IMR-90 (cell line): ENCODE results near the gene IL18BP. TPM values are rescaled to one million over a fixed set of nuclear protein-coding genes. Genes with fewer than 3 reads are reported as not detected.

Experiments used
- ATAC-seq: fragments of 200-7000 bp; cut with Tn5 transposase; 2 replicates; pipeline ENCODE4 v1.9.1; 2020; ENCODE audit warnings: low read depth, mild to moderate bottlenecking, moderate library complexity
- BruUV-seq: library from RNA; stranded (reverse); fragments of 400-500 nt; replicated peaks from 2 replicates; lab custom pipeline; 2021; lab: Mats Ljungman, UMichigan
- CTCF ChIA-PET: fragments of 300-600 bp; formaldehyde crosslinking; extraction: SDS; loops from one replicate; lab custom pipeline; 2021; ENCODE audit warnings: antibody characterized with exemption; lab: Yijun Ruan, JAX
- POLR2A ChIA-PET: fragments of 300-600 bp; sonication (Branson Sonifier 250); formaldehyde crosslinking; loops from one replicate; lab custom pipeline; 2022; ENCODE audit warnings: antibody characterized with exemption; ENCODE audit not compliant: unreplicated experiment; lab: Charles Lee
- DNase-seq: peaks from one replicate; pipeline ENCODE4 v3.0.0; 2013
- H2AFZ ChIP-seq: replicated peaks from 2 replicates; pipeline ENCODE3; 2013; ENCODE audit warnings: low read length, mild to moderate bottlenecking; ENCODE audit not compliant: poor library complexity
- H2AK5ac ChIP-seq: 2 replicates; pipeline ENCODE4 v1.6.1; 2013; ENCODE audit warnings: low read depth, low read length, inconsistent platforms
- H2AK9ac ChIP-seq: replicated peaks from 2 replicates; pipeline ENCODE3; 2013; ENCODE audit warnings: mild to moderate bottlenecking, low read depth, low read length, moderate library complexity; ENCODE audit not compliant: poor library complexity
- H2BK120ac ChIP-seq: 2 replicates; pipeline ENCODE4 v1.6.1; 2013; ENCODE audit warnings: low read depth, low read length, inconsistent platforms
- H2BK15ac ChIP-seq: 3 replicates; pipeline ENCODE4 v1.6.1; 2013; ENCODE audit warnings: low read depth, low read length, inconsistent platforms
- H2BK20ac ChIP-seq: 2 replicates; pipeline ENCODE4 v1.6.1; 2013; ENCODE audit warnings: low read depth, mild to moderate bottlenecking, inconsistent platforms, low read length, moderate library complexity
- H2BK5ac ChIP-seq: 2 replicates; pipeline ENCODE4 v1.6.1; 2013; ENCODE audit warnings: mild to moderate bottlenecking, low read depth, low read length, inconsistent platforms; ENCODE audit not compliant: poor library complexity, severe bottlenecking
- H3K14ac ChIP-seq: replicated peaks from 2 replicates; pipeline ENCODE4 v1.6.1; 2013; ENCODE audit warnings: low read depth, low read length, inconsistent platforms
- H3K18ac ChIP-seq: 2 replicates; pipeline ENCODE4 v1.6.1; 2013; ENCODE audit warnings: low read depth, low read length, control low read depth
- H3K23ac ChIP-seq: 2 replicates; pipeline ENCODE4 v1.6.1; 2013; ENCODE audit warnings: low read depth, low read length, inconsistent platforms
- H3K27ac ChIP-seq: 2 replicates; pipeline ENCODE4 v1.5.1; 2013; ENCODE audit warnings: mild to moderate bottlenecking, control low read depth, low read length; ENCODE audit not compliant: insufficient read depth
- H3K27me3 ChIP-seq: 2 replicates; pipeline ENCODE4 v1.6.1; 2013; ENCODE audit warnings: low read length; ENCODE audit not compliant: control insufficient read depth, insufficient read depth
- H3K36me3 ChIP-seq: 2 replicates; pipeline ENCODE4 v1.6.1; 2013; ENCODE audit warnings: low read length, mixed read lengths; ENCODE audit not compliant: control insufficient read depth, insufficient read depth
- H3K4ac ChIP-seq: 2 replicates; pipeline ENCODE4 v1.6.1; 2013; ENCODE audit warnings: low read depth, low read length, inconsistent platforms
- H3K4me1 ChIP-seq: 2 replicates; pipeline ENCODE4 v1.6.1; 2013; ENCODE audit warnings: low read length, mixed read lengths; ENCODE audit not compliant: control insufficient read depth, insufficient read depth
- H3K4me2 ChIP-seq: 2 replicates; pipeline ENCODE4 v1.6.1; 2013; ENCODE audit warnings: low read depth, mild to moderate bottlenecking, control low read depth, low read length, moderate library complexity
- H3K4me3 ChIP-seq: 2 replicates; pipeline ENCODE4 v1.5.1; 2013; ENCODE audit warnings: low read depth, mild to moderate bottlenecking, control low read depth, low read length, moderate library complexity; ENCODE audit not compliant: insufficient read depth
- H3K56ac ChIP-seq: 2 replicates; pipeline ENCODE4 v1.6.1; 2013; ENCODE audit warnings: low read length, inconsistent platforms; ENCODE audit not compliant: insufficient read depth; ENCODE audit errors: extremely low read depth
- H3K79me1 ChIP-seq, 2 experiments: 2 replicates each; pipeline ENCODE4 v1.6.1; 2013; ENCODE audit warnings: low read length in 2 of 2, inconsistent platforms in 1 of 2, low read depth in 1 of 2
- H3K9ac ChIP-seq: 2 replicates; pipeline ENCODE4 v1.6.1; 2013; ENCODE audit warnings: low read depth, low read length, control low read depth
- H3K9me1 ChIP-seq: 2 replicates; pipeline ENCODE4 v1.6.1; 2013; ENCODE audit warnings: low read length, inconsistent platforms; ENCODE audit not compliant: insufficient read depth
- H3K9me3 ChIP-seq: 2 replicates; pipeline ENCODE4 v1.6.1; 2013; ENCODE audit warnings: low read length; ENCODE audit not compliant: control insufficient read depth, insufficient read depth
- H4K20me1 ChIP-seq: 2 replicates; pipeline ENCODE4 v1.6.1; 2013; ENCODE audit warnings: low read length, inconsistent platforms; ENCODE audit not compliant: insufficient read depth
- H4K5ac ChIP-seq: 2 replicates; pipeline ENCODE4 v1.6.1; 2013; ENCODE audit warnings: mild to moderate bottlenecking, low read depth, low read length, control low read depth
- H4K8ac ChIP-seq, 2 experiments: 2 replicates each; pipeline ENCODE4 v1.6.1; 2013; ENCODE audit warnings: low read depth in 2 of 2, low read length in 2 of 2, control low read depth in 1 of 2, inconsistent platforms in 1 of 2
- H4K91ac ChIP-seq: 2 replicates; pipeline ENCODE4 v1.6.1; 2013; ENCODE audit warnings: low read depth, low read length, inconsistent platforms; ENCODE audit not compliant: insufficient read depth
- BHLHE40 ChIP-seq: fragments of 150-350 bp; IDR thresholded peaks from 2 replicates; pipeline ENCODE4 v1.6.1; 2016; ENCODE audit warnings: mild to moderate bottlenecking, low read depth, low read length
- CEBPB ChIP-seq: IDR thresholded peaks from 2 replicates; pipeline ENCODE4 v1.6.1; 2012; ENCODE audit warnings: low read depth, low read length, improper control_type of control experiment
- CHD1 ChIP-seq: IDR thresholded peaks from 2 replicates; pipeline ENCODE4 v1.6.1; 2012; ENCODE audit warnings: low read depth, low read length, improper control_type of control experiment
- FOS ChIP-seq: fragments of 150-350 bp; IDR thresholded peaks from 2 replicates; pipeline ENCODE4 v1.6.1; 2016; ENCODE audit warnings: low read depth, low read length
- MAFK ChIP-seq: IDR thresholded peaks from 2 replicates; pipeline ENCODE4 v1.6.1; 2012; ENCODE audit warnings: low read depth, low read length, improper control_type of control experiment
- MAZ ChIP-seq: IDR thresholded peaks from 2 replicates; pipeline ENCODE4 v1.6.1; 2012; ENCODE audit warnings: low read depth, mild to moderate bottlenecking, low read length, improper control_type of control experiment, moderate library complexity, borderline replicate concordance
- MXI1 ChIP-seq: IDR thresholded peaks from 2 replicates; pipeline ENCODE4 v1.6.1; 2012; ENCODE audit warnings: low read depth, mild to moderate bottlenecking, low read length, moderate library complexity, borderline replicate concordance
- NFE2L2 ChIP-seq: fragments of 150-350 bp; IDR thresholded peaks from 2 replicates; pipeline ENCODE4 v1.6.1; 2016; ENCODE audit warnings: low read depth, mild to moderate bottlenecking, low read length
- POLR2A ChIP-seq: IDR thresholded peaks from 2 replicates; pipeline ENCODE4 v1.6.1; 2012; ENCODE audit warnings: mild to moderate bottlenecking, low read depth, low read length
- RAD21 ChIP-seq: IDR thresholded peaks from 2 replicates; pipeline ENCODE4 v1.6.1; 2012; ENCODE audit warnings: low read length, improper control_type of control experiment
- RCOR1 ChIP-seq: IDR thresholded peaks from 2 replicates; pipeline ENCODE4 v1.6.1; 2012; ENCODE audit warnings: mild to moderate bottlenecking, low read length, improper control_type of control experiment; ENCODE audit not compliant: insufficient replicate concordance
- RFX5 ChIP-seq: IDR thresholded peaks from 2 replicates; pipeline ENCODE4 v1.8.0; 2012; ENCODE audit warnings: low read depth, mild to moderate bottlenecking, low read length, moderate library complexity
- SMC3 ChIP-seq: fragments of 150-350 bp; IDR thresholded peaks from 2 replicates; pipeline ENCODE4 v1.6.1; 2016; ENCODE audit warnings: low read depth, mild to moderate bottlenecking, antibody characterized with exemption, low read length, moderate library complexity
- WGBS, 2 experiments: methylation state at CpG; one replicate each; pipeline versions ENCODE4 v1.1.5 to v1.1.7; 2013; ENCODE audit warnings: missing lambda C conversion rate in 2 of 2; ENCODE audit not compliant: insufficient read length in 1 of 2; ENCODE audit errors: extremely low coverage in 2 of 2; 5-methylcytosine and 5-hydroxymethylcytosine counted together
- dilution Hi-C: fragments of 300-500 bp; cut with HindIII; formaldehyde crosslinking; loops from one replicate; pipeline ENCODE4 v1.14.3; 2018; ENCODE audit warnings: low sequenced_read_pairs; ENCODE audit not compliant: unreplicated experiment
- in situ Hi-C: fragments of 300-500 bp; cut with MboI; formaldehyde crosslinking; loops from 3 replicates; pipeline ENCODE4 v1.14.3; 2019; ENCODE audit warnings: low sequenced_read_pairs, inconsistent platforms, mixed read lengths
- intact Hi-C: fragments of 100-400 bp; cut with micrococcal nuclease; formaldehyde crosslinking; loops from 2 replicates; pipeline ENCODE4 v1.10.0; 2022
- polyA plus RNA-seq, 3 experiments: library from polyadenylated mRNA; depleted of rRNA; stranded (reverse); fragments of >200 nt; gene quantifications; 2 replicates each; pipeline ENCODE4 v1.2.3, GENCODE V29; 2012; ENCODE audit warnings: low replicate concordance in 1 of 3
- total RNA-seq: library from RNA; depleted of rRNA; stranded (reverse); fragments of >200 nt; gene quantifications from 2 replicates; pipeline ENCODE4 v1.2.3, GENCODE V29; 2012
- TF ChIP-seq, protein P1 (sequence below): fragments of 150-350 bp; IDR thresholded peaks from 2 replicates; pipeline ENCODE4 v1.6.1; 2016; ENCODE audit warnings: low read depth, mild to moderate bottlenecking, low read length, moderate library complexity, borderline replicate concordance
- TF ChIP-seq, protein P2 (sequence below): fragments of 150-350 bp; IDR thresholded peaks from 2 replicates; pipeline ENCODE4 v1.6.1; 2017; ENCODE audit warnings: mild to moderate bottlenecking, antibody characterized with exemption, low read length, low read depth
- TF ChIP-seq, protein P3 (sequence below): conservative IDR thresholded peaks from 2 replicates; pipeline ENCODE4 v1.5.1; 2012; ENCODE audit warnings: mild to moderate bottlenecking, low read depth, low read length, improper control_type of control experiment

IL18BP gene
- total and polyA plus RNA-seq, 2 of the 4 experiments (the other 2 are of a cell fraction): 0.90 to 3.2 TPM

DNA sequence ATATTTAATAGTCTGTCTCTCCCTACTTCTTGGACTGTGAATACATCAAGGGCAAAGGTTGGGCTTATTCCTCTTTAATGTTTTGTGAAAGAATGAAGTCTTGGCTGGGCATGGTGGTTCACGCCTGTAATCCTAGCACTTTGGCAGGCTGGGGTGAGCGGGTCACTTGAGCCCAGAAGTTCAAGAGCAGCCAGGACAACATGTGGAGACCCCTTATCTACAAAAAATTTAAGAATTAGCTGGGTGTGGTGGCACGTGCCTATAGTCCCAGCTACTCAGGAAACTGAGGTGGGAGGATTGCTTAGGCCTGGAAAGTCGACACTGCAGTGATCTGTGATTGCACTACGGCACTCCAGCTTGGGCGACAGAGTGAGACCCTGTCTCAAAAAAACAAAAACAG, 49.7 kb upstream of the IL18BP start:
- Histone ChIP-seq H4K20me1 (peaks cover 59% of the 10 kb centered on the region), H3K18ac (no peak overlapping the region), H2AFZ (no peak overlapping the region), H4K91ac (no peak overlapping the region), H2BK120ac (no peak overlapping the region), H3K4me1 (peaks cover 11% of the 10 kb centered on the region), H2AK5ac (no peak overlapping the region), H2BK5ac (no peak overlapping the region), H3K27ac (no peak overlapping the region), H3K4me2 (no peak overlapping the region), H4K5ac (no peak overlapping the region), H3K14ac (no peak overlapping the region), H3K9me3 (no peaks in the 10 kb centered on the region), H3K79me1 (peaks cover 45 to 69% of the 10 kb centered on the region in 2 experiments), H2BK15ac (no peak overlapping the region), H2BK20ac (no peak overlapping the region), H3K23ac (no peak overlapping the region), H3K56ac (no peak overlapping the region), H3K36me3 (no peaks in the 10 kb centered on the region; the same call in 1 of the 2 replicates), H3K9ac (no peak overlapping the region), H3K9me1 (peaks cover 7% of the 10 kb centered on the region), H4K8ac (no peak overlapping the region), H3K4ac (no peak overlapping the region), H3K4me3 (no peak overlapping the region), H3K27me3 (no peaks in the 10 kb centered on the region), H2AK9ac (no peak overlapping the region)
- in situ Hi-C loops: no loop called here
- DNase-seq: no peak
- no peak for TF ChIP-seq RAD21
- no peak for TF ChIP-seq RFX5
- no peak for TF ChIP-seq MAFK
- no peak for TF ChIP-seq CEBPB
- TF ChIP-seq MAZ: no peak
- TF ChIP-seq, protein P1, sequence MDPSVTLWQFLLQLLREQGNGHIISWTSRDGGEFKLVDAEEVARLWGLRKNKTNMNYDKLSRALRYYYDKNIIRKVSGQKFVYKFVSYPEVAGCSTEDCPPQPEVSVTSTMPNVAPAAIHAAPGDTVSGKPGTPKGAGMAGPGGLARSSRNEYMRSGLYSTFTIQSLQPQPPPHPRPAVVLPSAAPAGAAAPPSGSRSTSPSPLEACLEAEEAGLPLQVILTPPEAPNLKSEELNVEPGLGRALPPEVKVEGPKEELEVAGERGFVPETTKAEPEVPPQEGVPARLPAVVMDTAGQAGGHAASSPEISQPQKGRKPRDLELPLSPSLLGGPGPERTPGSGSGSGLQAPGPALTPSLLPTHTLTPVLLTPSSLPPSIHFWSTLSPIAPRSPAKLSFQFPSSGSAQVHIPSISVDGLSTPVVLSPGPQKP: no peak
- TF ChIP-seq, protein P2, sequence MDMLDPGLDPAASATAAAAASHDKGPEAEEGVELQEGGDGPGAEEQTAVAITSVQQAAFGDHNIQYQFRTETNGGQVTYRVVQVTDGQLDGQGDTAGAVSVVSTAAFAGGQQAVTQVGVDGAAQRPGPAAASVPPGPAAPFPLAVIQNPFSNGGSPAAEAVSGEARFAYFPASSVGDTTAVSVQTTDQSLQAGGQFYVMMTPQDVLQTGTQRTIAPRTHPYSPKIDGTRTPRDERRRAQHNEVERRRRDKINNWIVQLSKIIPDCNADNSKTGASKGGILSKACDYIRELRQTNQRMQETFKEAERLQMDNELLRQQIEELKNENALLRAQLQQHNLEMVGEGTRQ: no peak
- TF ChIP-seq, protein P3, sequence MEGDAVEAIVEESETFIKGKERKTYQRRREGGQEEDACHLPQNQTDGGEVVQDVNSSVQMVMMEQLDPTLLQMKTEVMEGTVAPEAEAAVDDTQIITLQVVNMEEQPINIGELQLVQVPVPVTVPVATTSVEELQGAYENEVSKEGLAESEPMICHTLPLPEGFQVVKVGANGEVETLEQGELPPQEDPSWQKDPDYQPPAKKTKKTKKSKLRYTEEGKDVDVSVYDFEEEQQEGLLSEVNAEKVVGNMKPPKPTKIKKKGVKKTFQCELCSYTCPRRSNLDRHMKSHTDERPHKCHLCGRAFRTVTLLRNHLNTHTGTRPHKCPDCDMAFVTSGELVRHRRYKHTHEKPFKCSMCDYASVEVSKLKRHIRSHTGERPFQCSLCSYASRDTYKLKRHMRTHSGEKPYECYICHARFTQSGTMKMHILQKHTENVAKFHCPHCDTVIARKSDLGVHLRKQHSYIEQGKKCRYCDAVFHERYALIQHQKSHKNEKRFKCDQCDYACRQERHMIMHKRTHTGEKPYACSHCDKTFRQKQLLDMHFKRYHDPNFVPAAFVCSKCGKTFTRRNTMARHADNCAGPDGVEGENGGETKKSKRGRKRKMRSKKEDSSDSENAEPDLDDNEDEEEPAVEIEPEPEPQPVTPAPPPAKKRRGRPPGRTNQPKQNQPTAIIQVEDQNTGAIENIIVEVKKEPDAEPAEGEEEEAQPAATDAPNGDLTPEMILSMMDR: no peak
- TF ChIP-seq NFE2L2: no peak
- TF ChIP-seq SMC3: no peak
- TF ChIP-seq POLR2A: no peak
- TF ChIP-seq MXI1: no peak
- TF ChIP-seq FOS: no peak
- TF ChIP-seq RCOR1: no peak
- no peak for TF ChIP-seq BHLHE40
- no peak for TF ChIP-seq CHD1
- BruUV-seq: no TSS peak
- ATAC-seq: no peak
- 100% methylated on average over 2 of the region's 6 CpGs; no CpG with 5 or more reads in 1 of the 2 experiments for WGBS, 2 experiments
- intact Hi-C loops: no loop called here
- CTCF ChIA-PET: no interaction called here
- dilution Hi-C loops: no loop called here
- POLR2A ChIA-PET: interaction anchor here (0.6 kb wide), 1 partner anchor 2000 kb away, joined by 4 read pairs; no protein-coding TSS in a partner anchor
